Left colon (tissue), 2 donors: ENCODE results near the gene OVCA2. TPM values are rescaled to one million over a fixed set of nuclear protein-coding genes. Genes with fewer than 3 reads are reported as not detected.

Experiments
- ATAC-seq: fragments of 200-7000 bp; cut with Tn5 transposase; one replicate; pipeline ENCODE4 v1.9.1; 2020; ENCODE audit warnings: mild to moderate bottlenecking, moderate library complexity
- DNase-seq, 2 donors: peaks; one replicate each; pipeline ENCODE4 v3.0.0-alpha.2; 2020
- intact Hi-C, 2 donors: fragments of 100-400 bp; cut with DNase I in 1 of 2; cut with micrococcal nuclease in 1 of 2; formaldehyde crosslinking; loops; one replicate each; pipeline versions ENCODE4 v1.11.2 to v1.14.0; 2022; cut with DNase I, micrococcal nuclease
- total RNA-seq, 2 donors: library from RNA; stranded (reverse); fragmentation: NEBNext Ultra II Directional; extraction: Animal tissue kit (Norgen Biotek cat#: 25700); gene quantifications; one replicate each; pipeline ENCODE4 v1.2.1, GENCODE V29; 2021
- donor health status: DM: no; HTN: no; CAD: no.
- donor health status: DM: yes; HTN: yes; CAD: no.

Gene OVCA2
- total RNA-seq, 2 donors from 2014 or later, result 39.2 to 39.7 TPM

DNA sequence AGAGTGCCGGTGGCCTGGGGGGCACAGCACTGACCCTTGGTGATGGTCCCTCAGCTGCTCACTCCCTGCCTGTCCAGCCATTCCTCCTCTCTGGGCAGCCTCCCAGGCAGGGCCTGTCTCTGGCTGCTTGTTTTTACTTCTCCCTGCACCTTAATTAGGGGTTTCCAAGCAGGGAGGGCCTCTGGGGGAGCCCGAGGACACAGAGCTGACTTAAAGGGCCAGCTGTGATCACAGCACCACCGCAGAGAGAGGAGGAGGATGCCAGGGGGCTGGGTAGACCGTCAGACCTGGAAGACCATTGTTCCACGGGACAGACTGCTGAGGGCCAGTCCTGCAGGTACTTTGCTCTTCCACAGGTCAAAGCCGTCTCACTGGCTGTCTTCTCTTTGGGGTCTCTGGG is 13.1 kb upstream of the OVCA2 start:
- DNase-seq, result no peak
- ATAC-seq, result no peak
- intact Hi-C loops, result loop anchor here (5.0 kb wide), 1 partner anchor 121 kb away; no protein-coding TSS in a partner anchor

DNA sequence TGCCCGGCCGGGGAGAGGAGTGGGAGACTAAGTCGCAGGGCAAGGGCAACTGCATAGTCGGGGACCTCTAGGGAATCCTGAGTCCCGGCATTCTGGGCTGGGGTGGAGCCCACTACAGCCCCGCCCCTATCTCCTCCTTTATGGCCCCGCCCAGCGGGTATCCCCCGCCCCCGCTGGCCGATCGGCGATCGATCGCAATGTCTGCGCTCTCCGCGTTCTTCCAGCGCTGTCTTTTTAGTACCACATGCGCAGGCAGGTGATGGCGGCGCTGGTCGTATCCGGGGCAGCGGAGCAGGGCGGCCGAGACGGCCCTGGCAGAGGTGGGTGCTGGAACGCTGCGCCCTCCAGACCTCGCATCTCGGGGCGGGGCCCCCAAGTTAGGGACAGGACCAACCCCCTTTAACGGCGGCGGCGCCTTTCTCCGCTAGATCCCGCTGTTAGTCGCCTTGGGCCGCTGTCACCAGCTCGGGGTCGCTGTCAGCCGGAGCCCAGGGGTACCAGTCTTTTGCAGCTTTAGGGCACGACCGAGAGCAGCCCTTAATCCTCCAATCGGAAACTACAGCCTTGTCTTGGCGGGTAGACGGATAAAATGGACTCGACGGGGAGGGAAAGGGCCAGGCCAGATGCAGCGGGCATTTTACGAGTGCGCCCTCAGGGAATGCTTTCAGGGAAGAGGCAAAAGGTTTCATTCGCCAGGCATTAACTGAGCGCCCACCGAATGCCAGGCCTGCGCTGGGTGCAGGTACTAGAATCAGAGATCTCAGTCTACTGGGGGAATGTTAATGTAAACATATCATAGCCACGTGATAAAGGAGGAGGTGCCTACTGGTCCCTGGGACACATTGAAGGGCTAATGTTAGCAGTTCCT is 11.7 kb upstream of the OVCA2 start, which contains the start of gene DPH1:
DPH1 (plus strand) TSS at position 243 of the 868 bp plus-strand sequence; CDS start at position 260, 17 bp downstream.
- peak; percentile 86 to 92 for DNase-seq
- ATAC-seq, result peak; percentile 91
- intact Hi-C loops, result loop anchor here (5.0 kb wide), 1 partner anchor 123 kb away; no protein-coding TSS in a partner anchor

DNA sequence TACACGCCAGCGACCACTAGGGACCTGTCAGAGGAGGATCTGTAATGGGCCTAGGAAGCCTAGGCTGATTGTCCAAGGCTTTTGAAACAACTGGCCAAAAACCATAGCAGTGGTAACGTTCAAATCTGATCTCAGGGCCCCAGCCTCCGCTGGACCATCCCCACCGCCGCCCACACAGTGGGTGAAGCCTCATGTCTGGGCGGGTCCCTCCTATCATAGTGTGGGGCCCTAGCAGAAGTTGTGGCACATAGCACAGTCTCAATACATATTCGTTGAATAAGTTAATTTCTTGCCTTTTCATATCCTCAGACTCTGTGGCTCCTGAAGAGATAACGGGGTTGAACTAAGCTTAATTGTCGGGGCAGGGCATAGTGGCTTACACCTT is 11.1 kb upstream of the OVCA2 start:
- intact Hi-C loops, result no loop called here
- peak in 1 of 2 donors; percentile 64 for DNase-seq
- no peak for ATAC-seq

DNA sequence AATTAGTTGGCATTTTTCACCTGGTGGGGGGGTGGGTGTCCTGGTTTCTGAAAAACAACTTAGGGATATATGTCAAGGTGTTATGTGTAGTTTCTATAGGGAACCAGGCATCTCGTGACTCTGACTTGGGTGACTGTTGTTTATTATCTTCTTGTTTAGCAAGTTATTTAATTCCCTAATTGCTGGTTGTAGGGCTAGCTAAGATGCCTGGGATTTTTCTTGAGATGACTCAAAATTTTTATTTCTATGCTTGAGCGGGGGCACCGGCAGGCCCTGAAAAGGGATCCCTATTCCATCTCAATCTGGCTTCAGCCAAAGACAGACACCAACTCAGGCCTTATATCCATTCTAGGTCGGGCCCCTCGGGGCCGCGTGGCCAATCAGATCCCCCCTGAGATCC is 8.7 kb upstream of the OVCA2 start:
- no peak for DNase-seq
- ATAC-seq, result no peak
- intact Hi-C loops, result no loop called here

DNA sequence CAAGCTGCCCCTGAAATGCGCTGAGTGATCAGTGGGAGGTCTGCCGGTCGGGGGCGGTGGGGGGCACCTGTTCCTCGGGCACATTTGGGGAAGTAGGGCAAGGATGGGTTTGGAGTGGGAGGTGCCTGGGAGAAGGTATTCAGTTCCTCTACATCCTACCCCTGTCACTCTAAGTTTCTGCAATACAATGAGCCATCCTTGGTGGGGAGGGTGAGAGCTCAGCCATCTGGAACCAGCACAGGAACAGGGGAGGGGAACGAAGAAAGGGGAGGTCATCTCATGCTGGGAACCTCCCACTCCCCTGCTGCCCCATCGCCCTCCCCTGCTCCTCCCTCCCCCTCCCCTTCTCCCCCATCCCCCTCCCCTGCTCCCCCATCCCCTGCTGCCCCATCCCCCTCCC is 7.7 kb upstream of the OVCA2 start:
- intact Hi-C loops, result no loop called here
- ATAC-seq (no peak), DNase-seq (no peak)

DNA sequence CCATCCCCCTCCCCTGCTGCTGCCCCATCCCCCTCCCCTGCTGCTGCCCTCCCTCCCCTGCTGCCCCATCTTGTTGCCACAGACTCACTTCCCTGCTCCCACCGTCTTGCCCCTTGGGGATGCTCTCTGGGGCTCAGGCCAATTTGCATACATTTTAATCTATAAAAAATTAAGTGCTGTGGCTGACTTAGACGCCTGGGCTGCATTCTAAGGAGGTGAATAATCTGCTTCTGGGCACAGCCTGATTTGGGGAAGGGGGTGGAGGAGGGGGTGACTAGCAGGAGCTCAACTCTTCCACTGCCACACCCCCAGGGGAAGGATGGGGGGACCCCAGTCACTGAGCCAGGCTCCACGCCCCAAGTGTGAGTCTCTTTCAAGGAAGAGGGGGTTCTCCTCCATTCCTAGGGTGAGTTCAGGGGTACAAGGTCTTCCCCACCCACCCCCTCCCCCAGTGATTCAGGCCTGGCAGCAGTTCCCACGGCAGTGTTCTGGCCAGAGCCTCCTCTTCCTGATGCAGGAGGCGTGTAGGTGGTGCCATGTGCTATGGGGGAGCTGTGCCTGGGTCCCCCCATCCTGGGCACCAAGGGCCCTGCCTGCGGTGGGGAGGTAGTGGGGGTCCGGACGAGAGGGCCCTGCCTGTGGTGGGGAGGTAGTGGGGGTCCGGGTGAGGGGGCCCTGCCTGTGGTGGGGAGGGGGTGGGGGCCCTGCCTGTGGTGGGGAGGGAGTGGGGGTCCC is 6.8 kb upstream of the OVCA2 start:
- DNase-seq (no peak), ATAC-seq (no peak)
- intact Hi-C loops, result no loop called here

DNA sequence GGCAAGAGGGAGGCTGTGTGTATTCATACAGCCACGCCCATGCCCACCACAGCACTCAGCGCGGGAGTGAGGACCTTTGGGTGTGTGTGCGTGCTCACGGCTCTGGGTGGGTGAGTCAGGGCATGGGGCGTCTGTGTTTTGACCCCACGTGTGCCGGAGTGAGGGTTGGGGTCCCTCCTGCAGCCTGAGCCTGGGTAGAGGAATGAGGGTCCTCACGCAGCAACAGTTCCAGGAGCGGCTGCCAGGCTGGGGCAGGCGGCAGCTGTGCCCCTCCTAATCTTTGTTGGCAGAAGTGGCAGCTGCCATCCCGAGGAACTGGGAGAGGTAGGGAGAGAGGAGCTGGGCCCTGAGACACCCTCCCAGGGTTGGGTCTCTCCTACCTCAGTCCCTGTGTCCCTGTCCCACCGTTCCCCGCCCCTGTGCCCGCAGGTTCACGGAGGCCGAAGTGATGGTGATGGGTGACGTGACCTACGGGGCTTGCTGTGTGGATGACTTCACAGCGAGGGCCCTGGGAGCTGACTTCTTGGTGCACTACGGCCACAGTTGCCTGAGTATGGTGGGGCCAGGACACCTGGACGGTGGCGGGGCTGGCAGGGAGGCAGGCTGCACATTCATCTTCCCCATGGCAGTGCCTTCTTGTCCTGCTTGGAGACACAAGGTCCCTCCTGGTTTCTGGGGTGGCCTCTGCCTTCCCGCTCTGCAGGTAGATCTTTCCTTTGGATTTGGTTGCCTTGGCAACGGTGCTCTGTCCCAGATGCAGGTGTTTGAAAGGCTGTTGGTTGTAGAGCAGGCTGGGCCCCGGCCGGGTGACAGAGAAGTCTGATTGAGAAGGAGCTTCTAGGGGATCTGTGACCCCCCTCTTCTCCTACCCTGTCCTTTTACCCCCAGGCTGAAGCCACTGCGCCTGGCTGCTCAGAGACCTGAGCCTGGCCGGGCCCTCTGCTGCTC is 6.0 kb upstream of the OVCA2 start:
- ATAC-seq, result no peak
- no peak for DNase-seq
- intact Hi-C loops, result no loop called here

DNA sequence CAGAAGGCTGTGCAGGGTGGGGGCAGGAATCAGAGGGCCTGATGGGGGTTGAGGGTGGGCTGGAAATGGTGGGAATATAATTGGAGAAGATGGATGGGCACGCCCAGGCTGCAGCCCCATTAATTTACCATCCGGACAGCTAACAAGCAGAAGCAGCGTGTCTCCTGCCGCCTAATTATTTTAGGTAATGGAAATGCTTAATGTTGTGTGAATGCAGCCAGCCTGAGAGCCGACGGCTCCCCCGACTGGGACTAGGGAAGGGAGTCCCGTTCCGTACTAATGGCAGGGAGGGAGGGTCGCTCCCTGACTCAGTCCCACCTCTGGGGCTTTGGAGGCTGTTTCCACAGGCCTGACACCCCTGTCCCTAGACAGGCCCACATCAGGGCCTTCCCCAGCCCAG is 4.7 kb upstream of the OVCA2 start:
- intact Hi-C loops, result no loop called here
- ATAC-seq, result no peak
- DNase-seq, result no peak

DNA sequence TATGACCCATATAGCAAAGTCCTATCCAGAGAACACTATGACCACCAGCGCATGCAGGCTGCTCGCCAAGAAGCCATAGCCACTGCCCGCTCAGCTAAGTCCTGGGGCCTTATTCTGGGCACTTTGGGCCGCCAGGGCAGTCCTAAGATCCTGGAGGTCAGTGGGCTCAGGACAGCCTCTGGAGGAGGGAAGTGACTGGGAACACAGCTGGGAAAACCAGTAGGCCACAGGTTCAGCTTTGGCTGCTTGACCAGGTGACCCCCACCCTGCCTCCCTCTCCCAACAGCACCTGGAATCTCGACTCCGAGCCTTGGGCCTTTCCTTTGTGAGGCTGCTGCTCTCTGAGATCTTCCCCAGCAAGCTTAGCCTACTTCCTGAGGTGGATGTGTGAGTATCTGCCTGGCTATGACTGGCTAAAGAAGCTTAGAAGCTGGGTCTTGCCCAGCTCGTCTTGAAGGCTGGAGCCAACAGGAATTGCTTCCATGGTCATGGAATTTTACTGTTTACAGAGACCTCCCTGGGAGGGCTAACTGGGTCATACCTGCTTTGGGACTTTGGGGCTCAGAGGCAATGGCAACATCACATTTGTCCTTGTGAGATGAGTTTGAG is 1.5 kb upstream of the OVCA2 start:
- intact Hi-C loops, result no loop called here
- no peak for DNase-seq
- no peak for ATAC-seq

DNA sequence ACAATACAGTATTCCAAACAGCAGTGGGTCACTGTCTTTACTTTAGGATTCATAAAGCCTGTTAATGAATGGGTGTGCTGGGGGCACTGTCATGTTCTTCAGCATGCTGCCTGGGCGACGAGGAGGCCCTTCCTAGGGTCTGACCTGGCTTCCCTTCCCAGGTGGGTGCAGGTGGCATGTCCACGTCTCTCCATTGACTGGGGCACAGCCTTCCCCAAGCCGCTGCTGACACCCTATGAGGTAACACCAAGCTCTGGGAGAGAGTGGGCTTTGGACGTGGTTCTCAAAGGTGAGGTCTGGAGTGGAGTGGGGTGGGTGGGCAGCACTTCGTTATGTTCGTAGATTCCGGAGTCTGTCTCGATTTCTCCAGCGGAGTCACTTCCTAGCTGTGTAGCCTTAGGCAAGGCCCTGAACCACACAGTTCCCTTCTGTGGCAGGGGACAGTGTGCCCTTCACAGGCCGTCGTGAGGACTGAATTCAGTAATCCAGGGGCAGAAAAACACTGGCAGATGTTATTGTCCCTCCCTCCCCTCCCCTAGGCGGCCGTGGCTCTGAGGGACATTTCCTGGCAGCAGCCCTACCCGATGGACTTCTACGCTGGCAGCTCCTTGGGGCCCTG is 771 bp upstream of the OVCA2 start:
- intact Hi-C loops, result no loop called here
- ATAC-seq (no peak), DNase-seq (no peak)

DNA sequence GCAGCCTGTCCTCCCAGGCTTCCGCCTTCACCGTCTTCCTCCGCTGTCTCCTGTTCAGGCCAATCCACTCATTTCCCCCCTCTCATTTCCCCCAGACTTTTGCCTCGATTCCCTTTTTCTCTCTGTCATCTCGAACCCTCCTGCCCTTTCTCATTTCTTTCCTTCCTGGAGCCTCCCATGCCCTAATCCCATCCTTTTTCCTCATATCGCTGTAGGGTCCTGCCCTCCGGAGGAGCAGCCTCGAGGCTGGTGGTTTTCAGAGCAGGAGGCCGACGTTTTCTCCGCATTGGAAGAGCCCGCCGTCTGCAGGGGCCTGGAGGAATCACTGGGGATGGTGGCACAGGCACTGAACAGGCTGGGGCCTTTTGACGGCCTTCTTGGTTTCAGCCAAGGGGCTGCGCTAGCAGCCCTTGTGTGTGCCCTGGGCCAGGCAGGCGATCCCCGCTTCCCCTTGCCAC is 597 bp downstream of the OVCA2 start:
- ATAC-seq, result peak; percentile 29
- intact Hi-C loops, result no loop called here
- DNase-seq, result peak in 1 of 2 donors; percentile 36

DNA sequence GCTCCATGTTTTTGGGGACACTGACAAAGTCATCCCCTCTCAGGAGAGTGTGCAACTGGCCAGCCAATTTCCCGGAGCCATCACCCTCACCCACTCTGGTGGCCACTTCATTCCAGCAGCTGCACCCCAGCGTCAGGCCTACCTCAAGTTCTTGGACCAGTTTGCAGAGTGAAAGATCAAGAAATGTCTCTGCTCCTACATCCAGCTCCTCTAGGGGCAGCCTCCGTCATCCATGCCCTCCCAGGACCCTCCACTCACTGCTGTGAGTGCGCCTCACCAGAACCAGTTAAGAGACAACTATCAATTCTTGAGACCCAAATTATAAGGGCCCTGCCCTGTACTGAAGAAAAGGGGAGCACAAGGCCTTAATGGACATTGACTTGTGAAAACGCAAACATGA is 1.1 kb downstream of the OVCA2 start:
- intact Hi-C loops, result no loop called here
- ATAC-seq (no peak), DNase-seq (no peak)

DNA sequence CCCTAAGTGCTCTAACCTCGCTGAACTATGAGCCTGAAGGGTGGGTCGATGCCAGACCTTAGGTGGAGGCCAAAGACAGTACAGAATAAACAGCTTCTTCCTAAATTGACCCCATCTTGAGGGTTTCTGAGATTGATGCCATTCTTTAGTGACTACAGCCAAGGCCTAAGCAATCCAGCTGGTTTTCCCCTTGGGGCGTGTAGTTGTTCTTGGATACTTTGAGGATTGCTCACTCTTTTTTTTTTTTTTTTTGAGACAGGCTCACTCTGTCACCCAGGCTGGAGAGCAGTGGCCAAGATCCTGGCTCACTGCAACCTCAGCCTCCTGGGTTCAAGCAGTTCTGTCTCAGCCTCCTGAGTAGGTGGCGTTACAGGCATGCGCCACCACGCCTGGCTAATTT is 2.0 kb downstream of the OVCA2 start:
- DNase-seq, result no peak
- no peak for ATAC-seq
- intact Hi-C loops, result no loop called here

DNA sequence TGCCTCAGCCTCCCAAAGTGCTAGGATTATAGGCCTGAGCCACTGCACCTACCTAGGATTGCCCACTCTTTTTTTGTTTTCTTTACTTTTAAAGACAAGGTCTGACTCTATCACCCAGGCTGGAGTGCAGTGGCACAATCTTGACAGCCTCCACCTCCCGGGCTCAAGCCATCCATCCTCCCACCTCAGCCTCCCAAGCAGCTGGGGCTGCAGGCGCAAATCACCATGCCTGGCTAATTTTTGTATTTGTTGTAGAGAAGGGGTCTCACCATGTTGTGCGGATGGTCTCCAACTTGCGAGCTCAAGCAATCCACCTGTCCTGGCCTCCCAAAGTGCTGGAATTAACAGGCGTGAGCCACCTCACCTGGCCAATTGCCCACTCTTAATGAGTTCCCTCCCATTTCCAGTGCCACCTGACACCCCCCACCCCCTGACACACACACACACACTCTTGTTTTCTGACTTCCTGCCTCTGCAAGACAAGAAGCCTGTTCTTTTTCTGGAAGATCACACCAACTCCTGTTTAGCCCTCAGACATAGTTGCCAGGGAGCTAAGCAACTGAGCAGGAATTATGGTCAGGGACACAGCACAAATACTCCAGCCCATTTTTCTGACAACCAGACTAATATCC is 2.6 kb downstream of the OVCA2 start:
- intact Hi-C loops, result no loop called here
- no peak for ATAC-seq
- DNase-seq, result no peak

DNA sequence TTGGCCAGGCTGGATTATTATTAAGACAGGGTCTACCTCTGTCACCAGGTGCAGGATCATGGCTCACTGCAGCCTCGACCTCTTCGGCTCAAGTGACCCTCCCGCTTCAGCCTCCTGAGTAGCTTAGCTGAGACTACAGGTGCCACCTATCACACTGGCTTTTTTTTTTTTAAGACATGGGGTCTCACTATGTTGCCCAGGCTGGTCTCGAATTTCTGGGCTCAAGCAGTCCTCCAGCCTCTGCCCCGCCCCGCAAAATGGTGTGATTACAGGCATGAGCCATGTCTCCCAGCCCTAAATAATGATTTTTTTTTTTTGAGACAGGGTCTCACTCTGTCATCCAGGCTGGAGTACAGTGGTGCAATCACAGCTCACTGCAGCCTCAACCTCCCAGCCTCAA is 5.8 kb downstream of the OVCA2 start:
- intact Hi-C loops, result no loop called here
- DNase-seq, result no peak
- ATAC-seq, result no peak

DNA sequence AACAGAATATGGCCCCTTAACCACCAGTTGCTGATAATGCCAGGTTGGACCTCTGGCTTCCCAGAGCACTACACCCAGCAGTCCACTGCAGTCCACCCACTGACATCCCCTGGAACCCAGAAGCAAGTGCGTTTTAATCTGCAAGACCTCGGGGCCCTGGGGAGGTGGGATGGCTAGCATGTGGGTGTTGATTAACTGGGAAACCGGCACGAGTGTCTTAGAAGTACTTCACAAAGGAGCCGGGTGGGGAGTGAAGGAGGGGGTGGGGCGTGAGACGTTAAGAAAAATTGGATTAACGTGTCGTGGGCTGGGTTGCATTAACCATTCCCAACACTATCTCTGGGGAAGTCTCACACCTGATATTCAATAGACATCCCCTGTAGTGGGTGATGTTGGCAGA is 7.0 kb downstream of the OVCA2 start:
- no peak for DNase-seq
- intact Hi-C loops, result no loop called here
- no peak for ATAC-seq

DNA sequence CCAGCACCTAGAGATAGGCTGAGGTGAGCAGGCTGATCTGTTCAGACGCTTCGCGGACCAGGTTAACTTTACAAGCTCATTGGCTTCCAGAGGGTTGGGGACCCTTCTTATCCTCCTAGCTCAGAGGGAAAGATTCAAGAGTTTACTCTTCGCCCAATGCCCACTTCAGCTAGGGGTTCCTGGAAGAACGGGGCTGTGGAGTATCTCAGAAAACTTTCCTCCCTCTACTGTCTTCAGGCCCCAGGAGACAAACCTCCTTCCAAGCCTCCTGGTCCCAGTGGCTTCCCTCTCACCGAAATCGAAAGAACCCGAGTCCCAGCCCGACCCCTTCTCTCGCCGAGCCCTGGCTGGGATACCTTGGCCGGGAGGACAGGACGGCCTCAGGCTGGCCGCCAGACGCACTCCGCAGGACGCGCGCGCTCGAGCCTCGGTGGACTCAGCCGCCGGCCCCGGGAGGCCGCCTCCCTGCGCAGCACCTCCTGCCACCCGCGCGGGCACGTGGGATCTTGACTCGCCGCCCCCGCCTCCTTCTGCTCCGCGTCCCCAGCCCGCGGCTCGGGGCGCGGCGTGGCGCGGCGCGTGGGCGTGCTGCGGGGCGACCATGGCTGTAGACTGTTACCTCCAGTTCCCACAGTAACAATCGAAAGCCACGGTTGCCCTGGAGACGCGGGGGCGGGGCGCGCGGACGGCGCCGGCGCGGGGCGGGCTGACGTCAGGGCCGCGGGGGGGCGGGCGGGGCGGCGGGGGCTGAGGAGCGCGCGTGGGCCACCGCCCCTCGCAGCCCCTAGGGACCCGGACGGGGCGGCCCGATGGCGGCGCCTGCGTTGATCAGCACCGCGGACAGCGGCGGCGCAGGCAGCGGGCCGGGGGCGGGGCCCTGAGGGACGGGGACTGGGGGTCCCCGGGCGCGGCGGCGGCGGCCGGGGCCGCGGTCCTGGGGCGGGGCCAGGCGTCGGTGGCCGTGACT is 7.8 kb downstream of the OVCA2 start:
- DNase-seq (peak; percentile 78 to 92), ATAC-seq (peak; percentile 64)
- intact Hi-C loops, result no loop called here
